Esophagus muscularis mucosa (tissue), 4 donors: ENCODE results near the gene MOCS1.

Experiments used
- CTCF ChIP-seq, 3 experiments: fragments of 200-600 bp in 2 of 3; fragments of 450-650 bp in 1 of 3; sonication (generic) in 2 of 3; IDR thresholded peaks; one replicate each; pipeline ENCODE4 v1.5.1; 2017 to 2019; ENCODE audit warnings: antibody characterized with exemption in 3 of 3, mild to moderate bottlenecking in 2 of 3, moderate library complexity in 1 of 3
- EP300 ChIP-seq: sonication (generic); formaldehyde crosslinking; IDR thresholded peaks from one replicate; pipeline ENCODE4 v1.6.1; 2017; ENCODE audit warnings: antibody characterized with exemption
- POLR2A ChIP-seq: fragments of 450-650 bp; IDR thresholded peaks from one replicate; pipeline ENCODE4 v1.6.1; 2017; ENCODE audit warnings: antibody characterized with exemption, moderate library complexity, mild to moderate bottlenecking, low read depth
- POLR2AphosphoS5 ChIP-seq, 2 donors: sonication (generic); formaldehyde crosslinking; IDR thresholded peaks; one replicate each; pipeline ENCODE4 v1.6.1; 2017; ENCODE audit warnings: antibody characterized with exemption in 2 of 2

DNA sequence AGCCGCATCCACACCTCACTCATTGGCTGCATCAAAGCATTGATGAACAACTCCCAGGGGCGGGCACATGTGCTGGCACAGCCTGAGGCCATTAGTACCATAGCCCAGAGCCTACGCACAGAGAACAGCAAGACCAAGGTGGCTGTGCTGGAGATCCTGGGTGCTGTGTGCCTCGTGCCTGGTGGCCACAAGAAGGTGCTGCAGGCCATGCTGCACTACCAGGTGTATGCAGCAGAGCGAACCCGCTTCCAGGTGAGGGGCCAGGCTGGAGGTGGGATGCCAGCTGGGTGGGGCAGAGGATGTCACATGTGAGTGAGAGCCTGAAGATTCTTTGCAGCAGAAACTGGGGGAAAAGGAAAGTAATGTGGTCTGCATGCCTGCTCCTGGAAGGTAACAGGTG, 66.7 kb downstream of the MOCS1 start:
- TF ChIP-seq CTCF (IDR thresholded peaks at IDR 0.05) (no peak), POLR2A (no peak), POLR2AphosphoS5 (IDR thresholded peaks at IDR 0.05) (no peak), EP300 (no peak)
